Cardiac fibroblast (primary cell): ENCODE results near the gene ENTPD6.

Experiments
- DNase-seq, 2 donors: peaks; one replicate each; pipeline versions ENCODE4 v3.0.0 to v3.0.0-alpha.2; 2010; ENCODE audit warnings: low read depth in 2 of 2
- H3K4me3 ChIP-seq, 2 donors: replicated peaks in 1 of 2; 1 replicate in 1 of 2; 2 replicates in 1 of 2; pipeline ENCODE4 v1.5.1; 2011; ENCODE audit warnings: low read depth in 2 of 2, low read length in 2 of 2, mild to moderate bottlenecking in 2 of 2, moderate library complexity in 1 of 2
- CTCF ChIP-seq: IDR thresholded peaks from one replicate; pipeline ENCODE4 v1.5.1; 2011; ENCODE audit warnings: low read depth, mild to moderate bottlenecking, low read length, inconsistent platforms

ENTPD6 gene

GRCh38 chr20:25188218-25188617 is 7.3 kb upstream of the ENTPD6 start:
- no peak for DNase-seq
- H3K4me3 ChIP-seq, result no peak overlapping the region
- TF ChIP-seq CTCF, result no peak

GRCh38 chr20:25191051-25191450 is 4.5 kb upstream of the ENTPD6 start:
- no peak for TF ChIP-seq CTCF
- H3K4me3 ChIP-seq, result no peak overlapping the region
- peak in 1 of 2 donors; percentile 56 for DNase-seq

- no peak overlapping the region for H3K4me3 ChIP-seq
- no peak for TF ChIP-seq CTCF
- DNase-seq, result peak in 1 of 2 donors; percentile 50
These were observed 3.8 kb upstream of the ENTPD6 start for GRCh38 chr20:25191689-25192088.

- DNase-seq, result no peak
- no peak overlapping the region for H3K4me3 ChIP-seq
These were observed 1.7 kb upstream of the ENTPD6 start for GRCh38 chr20:25193843-25194242.

GRCh38 chr20:25194333-25194972 is 1.1 kb upstream of the ENTPD6 start:
- TF ChIP-seq CTCF, result no peak
- DNase-seq, result no peak
- H3K4me3 ChIP-seq, result no peak overlapping the region

More at GRCh38 chr20:25193843-25194242, 1.7 kb upstream of the ENTPD6 start:
- no peak for TF ChIP-seq CTCF

GRCh38 chr20:25195962-25196785 is 662 bp downstream of the ENTPD6 start:
- H3K4me3 ChIP-seq, result peak overlapping the region; percentile 85 to 91
- no peak for TF ChIP-seq CTCF
- peak; percentile 17 to 19 for DNase-seq
